GM12875 (cell line): Measurements from ENCODE around the gene EIF2S1.

Source experiments
- H3K4me3 ChIP-seq: one replicate; pipeline ENCODE4 v1.5.1; 2011; ENCODE audit warnings: low read depth, low read length, control low read depth
- CTCF ChIP-seq: IDR thresholded peaks from 2 replicates; pipeline ENCODE4 v1.5.1; 2011; ENCODE audit warnings: low read depth, mild to moderate bottlenecking, control low read depth, inconsistent platforms, low read length, moderate library complexity, borderline replicate concordance; ENCODE audit not compliant: insufficient read depth

EIF2S1 gene

GRCh38 chr14:67357969-67358354 lies 2.2 kb upstream of the EIF2S1 start:
- H3K4me3 ChIP-seq = no peak overlapping the region
- TF ChIP-seq CTCF = no peak

- TF ChIP-seq CTCF = no peak
- H3K4me3 ChIP-seq = peak overlapping the region; percentile 84
These were observed 979 bp upstream of the EIF2S1 start for GRCh38 chr14:67358924-67359774.

- H3K4me3 ChIP-seq = peak overlapping the region; percentile 98
These were observed 510 bp downstream of the EIF2S1 start for GRCh38 chr14:67360470-67361206.

GRCh38 chr14:67365476-67365875 lies 5.3 kb downstream of the EIF2S1 start:
- H3K4me3 ChIP-seq = no peak overlapping the region
- TF ChIP-seq CTCF = no peak

More at GRCh38 chr14:67360470-67361206, 510 bp downstream of the EIF2S1 start:
- no peak for TF ChIP-seq CTCF

GRCh38 chr14:67370830-67371229 lies 10.7 kb downstream of the EIF2S1 start:
- H3K4me3 ChIP-seq = no peak overlapping the region
- TF ChIP-seq CTCF = no peak

GRCh38 chr14:67371247-67372148 lies 11.4 kb downstream of the EIF2S1 start:
- H3K4me3 ChIP-seq = no peak overlapping the region
- TF ChIP-seq CTCF = no peak
